ENCODE measurements around the gene CD300LB.

Gene CD300LB

GRCh38 chr17:74477411-74477810 is 53.9 kb downstream of the CD300LB start:
- Mint-ChIP-seq H3K9me3 (ENCODE audit: low read depth) (no peaks in the 10 kb centered on the region), H3K27ac (no peak overlapping the region), H3K27me3 (no peaks in the 10 kb centered on the region), H3K4me1 (ENCODE audit: low read depth) (peaks cover 61% of the 10 kb centered on the region), H3K36me3 (peaks cover 10% of the 10 kb centered on the region), H3K4me3 (no peak overlapping the region)

- no peaks in the 10 kb centered on the region for H3K27me3 Mint-ChIP-seq
- H3K9me3 Mint-ChIP-seq (ENCODE audit: low read depth) = no peaks in the 10 kb centered on the region
- H3K36me3 Mint-ChIP-seq = peaks cover 10% of the 10 kb centered on the region
- no peak overlapping the region for H3K27ac Mint-ChIP-seq
- H3K4me3 Mint-ChIP-seq = no peak overlapping the region
- H3K4me1 Mint-ChIP-seq (ENCODE audit: low read depth) = peaks cover 68% of the 10 kb centered on the region
Observed at GRCh38 chr17:74475189-74475588, 56.1 kb downstream of the CD300LB start.

- H3K27ac Mint-ChIP-seq = no peak overlapping the region
- peaks cover 63% of the 10 kb centered on the region for H3K4me1 Mint-ChIP-seq (ENCODE audit: low read depth)
- H3K36me3 Mint-ChIP-seq = peaks cover 10% of the 10 kb centered on the region
- no peaks in the 10 kb centered on the region for H3K27me3 Mint-ChIP-seq
- no peaks in the 10 kb centered on the region for H3K9me3 Mint-ChIP-seq (ENCODE audit: low read depth)
- H3K4me3 Mint-ChIP-seq = peak overlapping the region; percentile 63
Observed at GRCh38 chr17:74474043-74474792, 57.1 kb downstream of the CD300LB start.

- Mint-ChIP-seq H3K4me3 (peak overlapping the region; percentile 63), H3K9me3 (ENCODE audit: low read depth) (no peaks in the 10 kb centered on the region), H3K27ac (no peak overlapping the region), H3K36me3 (peaks cover 10% of the 10 kb centered on the region), H3K4me1 (ENCODE audit: low read depth) (peaks cover 54% of the 10 kb centered on the region), H3K27me3 (no peaks in the 10 kb centered on the region)
Observed at GRCh38 chr17:74473294-74473693, 58.0 kb downstream of the CD300LB start.

- Mint-ChIP-seq H3K27ac (no peak overlapping the region), H3K36me3 (peaks cover 10% of the 10 kb centered on the region), H3K4me3 (no peak overlapping the region)
Observed at GRCh38 chr17:74472890-74473289, 58.4 kb downstream of the CD300LB start.

GRCh38 chr17:74471341-74471740 is 59.9 kb downstream of the CD300LB start:
- Mint-ChIP-seq H3K27ac (no peak overlapping the region), H3K9me3 (ENCODE audit: low read depth) (no peaks in the 10 kb centered on the region), H3K4me3 (no peak overlapping the region), H3K4me1 (ENCODE audit: low read depth) (peaks cover 49% of the 10 kb centered on the region), H3K27me3 (no peaks in the 10 kb centered on the region), H3K36me3 (peaks cover 7% of the 10 kb centered on the region)

More at GRCh38 chr17:74472890-74473289, 58.4 kb downstream of the CD300LB start:
- Mint-ChIP-seq H3K9me3 (ENCODE audit: low read depth) (no peaks in the 10 kb centered on the region), H3K4me1 (ENCODE audit: low read depth) (peaks cover 50% of the 10 kb centered on the region), H3K27me3 (no peaks in the 10 kb centered on the region)

Data from activated naive CD8-positive, alpha-beta T cell (primary cell).